Endothelial cell of umbilical vein (primary cell): ENCODE measurements around the gene DHRS2.

Experiments
- CTCF ChIP-seq, 2 donors: IDR thresholded peaks; 1 replicate in 1 of 2; 2 replicates in 1 of 2; pipeline ENCODE4 v1.5.1; 2011; ENCODE audit warnings: low read length in 2 of 2, mild to moderate bottlenecking in 2 of 2, moderate library complexity in 2 of 2, control low read depth in 1 of 2, inconsistent platforms in 1 of 2, low read depth in 1 of 2; ENCODE audit not compliant: insufficient read depth in 1 of 2; ENCODE audit errors: extremely low read depth in 1 of 2
- EZH2 ChIP-seq: IDR thresholded peaks from 2 replicates; pipeline ENCODE4 v1.6.1; 2012; ENCODE audit warnings: borderline replicate concordance, low read depth, mild to moderate bottlenecking, moderate library complexity, low read length, inconsistent platforms; ENCODE audit not compliant: severe bottlenecking
- FOS ChIP-seq: IDR thresholded peaks from 2 replicates; pipeline ENCODE4 v1.6.1; 2011; ENCODE audit warnings: mild to moderate bottlenecking, low read length, moderate library complexity, borderline replicate concordance; ENCODE audit not compliant: insufficient read depth
- POLR2A ChIP-seq: IDR thresholded peaks from 2 replicates; pipeline ENCODE4 v1.6.1; 2012; ENCODE audit warnings: low read depth, mild to moderate bottlenecking, control low read depth, low read length
- POLR2AphosphoS5 ChIP-seq: IDR thresholded peaks from 2 replicates; pipeline ENCODE4 v1.6.1; 2012; ENCODE audit warnings: low read depth, mild to moderate bottlenecking, control low read depth, low read length, moderate library complexity; ENCODE audit not compliant: insufficient read depth

GRCh38 chr14:23613242-23614070 lies 22.7 kb upstream of the DHRS2 start:
- no peak for TF ChIP-seq POLR2AphosphoS5
- no peak for TF ChIP-seq CTCF (IDR thresholded peaks at IDR 0.05; ENCODE audit: extremely low read depth in 1 of 2, insufficient read depth in 1 of 2, low read depth in 1 of 2, low read length in 2 of 2)
- TF ChIP-seq POLR2A, result no peak
- no peak for TF ChIP-seq EZH2
- TF ChIP-seq FOS, result no peak
